GM19238 (cell line): ENCODE results near the gene CXCR2.
"Not testable (repeated sequence)": the region's sequence is repeated elsewhere in the genome, so short reads cannot be mapped to it uniquely, and the experiment has no call there.

Experiments used
- DNase-seq: peaks from one replicate; pipeline ENCODE4 v3.0.0; 2011; ENCODE audit warnings: low spot score; ENCODE audit not compliant: insufficient read length

Gene CXCR2

GRCh38 chr2:218125626-218126080, at the start of gene CXCR2:
CXCR2 (plus strand) TSS chr2:218126028; CDS start chr2:218134802, 8,774 bp downstream.
- DNase-seq = no peak

- no peak for DNase-seq
Observed at GRCh38 chr2:218077464-218078216, 48.2 kb upstream of the CXCR2 start.

- DNase-seq = no peak
Observed at GRCh38 chr2:218079943-218080913, 45.6 kb upstream of the CXCR2 start.

DNA sequence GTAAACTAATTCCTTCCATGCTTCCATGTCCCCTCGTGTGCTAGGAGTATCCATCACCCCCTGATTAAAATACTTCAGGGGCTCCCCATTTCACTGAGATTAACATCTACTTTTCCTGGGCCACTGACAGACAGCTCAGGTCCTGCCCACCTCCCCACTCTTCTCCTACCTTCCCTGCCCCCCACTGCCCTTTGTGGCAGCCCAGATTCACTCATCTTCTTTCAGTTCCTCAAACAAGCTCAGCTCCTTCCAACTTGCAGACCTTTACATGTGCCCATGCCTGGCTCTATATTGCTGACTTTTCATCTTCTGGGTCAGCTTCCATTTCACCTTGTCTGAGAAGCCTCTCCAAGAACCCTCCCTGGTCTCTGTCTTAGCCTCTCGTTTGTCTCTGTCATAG, 44.8 kb upstream of the CXCR2 start:
- peak; percentile 66 for DNase-seq

DNA sequence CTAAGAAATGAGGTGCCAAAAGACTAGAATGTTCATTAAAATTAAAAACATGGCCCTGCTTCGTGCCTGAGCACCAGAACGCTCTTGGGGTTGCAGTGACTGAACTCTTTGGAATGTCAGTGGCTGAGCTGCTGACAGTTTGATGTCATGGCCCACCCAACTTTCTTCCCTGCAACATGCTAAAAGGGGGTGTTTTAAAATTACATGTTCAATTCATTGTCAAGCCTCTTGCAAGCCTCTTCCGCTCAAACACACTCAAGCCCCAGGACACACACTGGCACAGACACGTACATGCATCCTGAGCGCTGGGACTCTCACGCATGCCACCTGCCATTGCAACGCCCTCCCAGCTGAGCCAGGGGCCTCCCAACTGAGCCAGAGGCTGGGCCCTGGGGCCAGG, 44.1 kb upstream of the CXCR2 start:
- DNase-seq = no peak

DNA sequence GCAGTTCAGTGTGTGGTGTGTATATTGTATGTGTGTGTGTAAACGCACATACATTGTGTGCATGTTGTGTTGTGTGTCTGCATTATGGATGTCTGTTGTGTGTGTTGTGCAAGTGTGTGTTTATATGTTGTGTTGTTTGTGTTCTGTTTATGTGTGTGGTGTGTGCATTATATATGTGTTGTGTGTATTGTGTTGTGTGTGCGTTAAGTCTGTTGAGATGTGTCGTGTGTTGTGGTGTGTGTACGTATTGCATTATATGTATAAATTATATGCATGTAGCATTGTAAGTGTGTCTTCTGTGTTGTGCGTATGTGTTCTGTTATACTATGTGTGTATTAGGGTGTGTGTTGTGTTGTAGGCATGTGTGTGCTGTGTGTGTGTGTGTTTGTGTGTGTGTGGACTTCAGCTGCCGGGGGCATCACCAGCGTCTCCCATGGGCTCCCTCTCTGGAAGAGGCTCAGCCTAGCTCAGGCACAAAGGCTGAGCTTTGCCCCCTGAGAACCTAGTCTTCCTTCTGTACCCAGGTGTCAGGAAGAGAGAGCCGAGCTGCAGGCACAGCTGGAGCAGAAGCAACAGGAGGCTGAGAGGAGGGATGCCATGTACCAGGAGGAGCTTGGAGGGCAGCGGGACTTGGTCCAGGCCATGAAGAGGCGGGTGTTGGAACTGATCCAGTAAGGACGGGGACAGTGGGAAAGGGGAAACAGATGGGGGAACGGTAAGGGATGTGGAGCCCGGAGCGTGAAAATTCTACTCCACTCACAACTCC, 43.1 kb upstream of the CXCR2 start:
- DNase-seq = no peak

- DNase-seq = no peak
Observed at GRCh38 chr2:218083352-218083676, 42.5 kb upstream of the CXCR2 start.

GRCh38 chr2:218086478-218086877, 39.4 kb upstream of the CXCR2 start:
- DNase-seq = no peak

DNA sequence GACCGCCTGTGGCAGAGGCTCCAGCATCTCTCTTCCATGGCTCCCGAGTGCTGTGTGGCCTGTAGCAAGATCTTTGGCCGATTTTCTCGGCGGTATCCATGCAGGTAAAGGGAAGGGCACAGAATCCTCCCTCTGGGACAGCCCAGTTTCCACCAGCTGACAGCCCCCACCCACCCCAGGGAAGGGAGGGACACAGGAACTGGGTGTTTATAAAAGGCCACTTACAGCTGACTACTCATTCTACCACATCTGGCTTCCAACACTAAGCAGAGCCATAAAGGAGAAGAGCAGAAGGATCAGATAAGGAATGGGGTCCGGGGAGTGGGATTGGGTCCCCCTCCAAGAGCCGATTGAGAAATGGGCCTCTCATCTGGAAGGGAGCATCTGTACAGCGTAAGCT, 36.6 kb upstream of the CXCR2 start:
- DNase-seq = no peak

DNA sequence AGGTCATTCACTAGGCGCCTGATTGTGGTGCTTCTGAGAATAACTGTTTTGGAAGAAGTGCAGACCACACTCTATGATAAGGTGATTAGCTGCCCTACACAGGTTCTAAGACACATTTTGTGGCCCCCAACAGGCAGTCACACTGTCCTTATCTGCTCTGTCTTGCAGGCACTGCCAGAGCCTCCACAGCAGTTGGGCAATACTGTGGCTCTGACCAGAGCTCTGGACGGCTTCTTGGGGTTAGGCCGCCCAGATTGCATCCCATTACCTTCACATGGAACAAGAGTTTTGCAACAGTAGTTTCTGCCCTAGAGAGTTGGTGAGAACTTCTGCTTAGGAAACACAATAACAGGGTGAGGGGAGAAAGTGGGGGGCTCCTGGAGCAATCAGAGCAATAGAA, 34.1 kb upstream of the CXCR2 start:
- DNase-seq = no peak

GRCh38 chr2:218093879-218094278, 31.9 kb upstream of the CXCR2 start:
- DNase-seq = no peak

DNA sequence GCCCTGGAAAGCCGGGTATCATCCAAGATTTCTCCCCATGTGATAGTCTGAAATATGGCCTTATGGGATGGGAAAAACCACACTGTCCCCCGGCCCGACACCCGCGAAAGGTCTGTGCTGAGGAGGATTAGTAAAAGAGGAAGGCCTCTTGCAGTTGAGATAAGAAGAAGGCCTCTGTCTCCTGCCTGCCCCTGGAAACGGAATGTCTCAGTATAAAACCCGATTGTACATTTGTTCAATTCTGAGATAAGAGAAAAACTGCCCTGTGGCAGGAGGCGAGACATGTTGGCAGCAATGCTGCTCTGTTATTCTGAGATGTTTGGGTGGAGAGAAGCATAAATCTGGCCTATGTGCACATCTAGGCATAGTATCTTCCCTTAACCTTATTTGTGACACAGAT, 30.0 kb upstream of the CXCR2 start:
- no peak for DNase-seq

- no peak for DNase-seq
Observed at GRCh38 chr2:218097975-218098374, 27.9 kb upstream of the CXCR2 start.

DNA sequence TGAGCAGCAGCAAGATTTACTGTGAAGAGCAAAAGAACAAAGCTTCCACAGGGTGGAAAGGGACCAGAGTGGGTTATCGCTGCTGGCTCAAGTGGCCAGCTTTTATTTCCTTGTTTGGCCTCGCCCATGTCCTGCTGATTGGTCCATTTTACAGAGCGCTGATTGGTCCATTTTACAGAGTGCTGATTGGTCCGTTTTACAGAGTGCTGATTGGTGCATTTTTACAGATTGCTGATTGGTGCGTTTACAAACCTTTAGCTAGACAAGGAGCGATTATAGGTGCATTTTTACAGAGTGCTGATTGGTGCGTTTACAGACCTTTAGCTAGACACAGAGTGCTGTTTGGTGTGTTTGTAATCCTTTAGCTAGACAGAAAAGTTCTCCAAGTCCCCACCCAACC, 17.0 kb upstream of the CXCR2 start:
- DNase-seq = not testable (repeated sequence)

GRCh38 chr2:218121789-218122188, 4.0 kb upstream of the CXCR2 start:
- not testable (repeated sequence) for DNase-seq

DNA sequence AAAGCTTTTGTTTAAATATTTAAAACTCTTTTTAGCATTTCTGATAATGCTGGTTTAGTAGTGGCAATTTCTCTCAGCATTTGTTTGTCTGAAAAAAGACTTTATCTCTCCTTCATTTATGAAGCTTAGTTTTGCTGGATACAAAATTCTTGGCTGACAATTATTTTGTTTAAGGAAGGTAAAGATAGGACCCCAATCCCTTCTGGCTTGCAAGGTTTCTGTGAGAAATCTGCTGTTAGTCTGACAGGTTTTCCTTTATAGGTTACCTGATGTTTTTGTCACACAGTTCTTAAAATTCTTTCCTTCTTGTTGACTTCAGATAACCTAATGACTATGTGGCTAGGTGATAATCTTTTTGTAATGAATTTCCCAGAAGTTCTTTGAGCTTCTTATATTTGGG, 3.5 kb upstream of the CXCR2 start:
- not testable (repeated sequence) for DNase-seq

- no peak for DNase-seq
Observed at GRCh38 chr2:218123986-218124385, 1.8 kb upstream of the CXCR2 start.

DNA sequence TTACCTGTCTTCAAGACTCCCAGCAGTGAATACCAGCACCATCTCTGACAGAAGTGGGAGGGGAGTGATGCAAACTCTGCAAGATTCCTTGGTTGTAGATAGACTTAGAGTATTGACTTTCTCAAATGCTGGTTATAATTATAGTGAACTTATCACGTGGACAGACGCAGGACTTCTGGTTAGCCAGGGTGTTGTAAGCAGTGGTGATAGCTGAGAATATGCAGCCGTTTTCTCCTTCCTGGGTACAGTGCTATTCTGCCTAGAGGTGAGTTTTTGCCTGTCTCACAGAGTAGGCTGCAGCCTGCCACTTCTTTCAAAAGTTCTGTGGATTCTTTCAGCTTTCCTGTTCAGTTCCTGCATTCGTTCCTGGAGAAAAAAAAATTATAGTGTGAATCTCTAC, 733 bp upstream of the CXCR2 start:
- DNase-seq = no peak

DNA sequence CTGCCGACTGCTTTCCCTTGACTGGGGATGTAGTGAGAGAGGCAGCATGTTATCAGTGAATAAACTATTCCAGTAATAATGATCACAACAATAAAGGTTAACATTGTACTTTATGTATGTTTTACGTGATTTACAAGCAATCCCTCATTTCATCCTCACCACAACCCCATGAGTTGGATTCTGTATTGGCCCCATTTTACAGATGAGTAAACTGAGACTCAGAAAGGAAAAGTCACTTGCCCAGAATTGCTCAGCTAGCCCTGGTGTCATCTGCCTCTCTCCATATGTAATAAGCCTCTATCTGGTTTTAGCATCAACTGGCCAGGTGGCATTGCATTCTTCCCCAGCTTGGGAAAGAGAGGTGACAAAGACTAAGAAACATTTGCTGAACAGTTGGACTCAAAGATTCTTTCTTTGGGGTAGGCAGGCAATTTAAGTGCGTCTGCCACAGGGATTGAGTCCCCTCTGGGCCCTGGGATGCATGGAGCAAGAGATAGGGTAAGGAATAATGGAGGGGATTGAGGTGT, 2.2 kb downstream of the CXCR2 start:
- no peak for DNase-seq

DNA sequence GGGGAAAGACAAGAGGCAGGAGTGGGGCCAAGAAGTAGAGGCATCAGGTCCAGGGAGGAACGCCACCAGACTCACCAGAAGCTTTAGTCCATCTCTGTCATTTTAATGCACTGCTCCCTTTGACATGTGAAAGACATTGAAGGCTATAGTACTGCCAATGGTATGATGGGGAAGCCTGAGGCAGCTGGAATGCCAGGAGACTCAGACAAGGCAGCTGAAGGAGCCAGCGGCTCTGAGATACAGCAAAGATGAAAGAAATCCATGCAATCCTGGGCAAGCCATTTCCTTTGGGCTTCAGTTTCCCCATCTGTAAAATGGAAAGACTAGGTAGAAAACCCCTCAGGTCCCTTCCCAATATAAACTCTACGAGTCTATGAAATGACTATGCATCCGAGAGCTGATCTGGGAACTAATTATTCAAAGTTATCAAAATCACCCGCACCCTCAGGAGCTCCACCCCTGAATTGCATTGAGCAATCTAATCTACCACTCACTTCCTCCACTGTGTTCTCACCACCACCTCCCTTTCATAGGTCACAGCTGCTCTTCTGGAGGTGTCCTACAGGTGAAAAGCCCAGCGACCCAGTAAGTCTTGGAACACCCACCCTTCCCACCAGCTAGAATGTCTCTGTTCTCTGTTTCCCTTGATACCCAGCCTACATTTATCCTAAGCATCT, 3.1 kb downstream of the CXCR2 start:
- no peak for DNase-seq
